GM18508 (cell line): ENCODE results near the gene MDH1.

Experiments
- ATAC-seq: cut with Tn5 transposase; IDR thresholded peaks from one replicate; pipeline ENCODE4 v1.9.1; 2021; ENCODE audit warnings: moderate number of reproducible peaks; ENCODE audit not compliant: insufficient read depth, unreplicated experiment

The MDH1 gene

GRCh38 chr2:63628403-63628942 is 39.7 kb downstream of the MDH1 start:
- ATAC-seq = no peak

- ATAC-seq = no peak
Measured at GRCh38 chr2:63631501-63631900, 42.7 kb downstream of the MDH1 start.

- no peak for ATAC-seq
Measured at GRCh38 chr2:63632382-63632781, 43.6 kb downstream of the MDH1 start.

GRCh38 chr2:63639344-63639743 is 50.6 kb downstream of the MDH1 start:
- no peak for ATAC-seq

- ATAC-seq = no peak
Measured at GRCh38 chr2:63642946-63643345, 54.2 kb downstream of the MDH1 start.

GRCh38 chr2:63643486-63643885 is 54.7 kb downstream of the MDH1 start:
- ATAC-seq = no peak

GRCh38 chr2:63648632-63649031 is 59.9 kb downstream of the MDH1 start:
- ATAC-seq = no peak

GRCh38 chr2:63649829-63650228 is 61.1 kb downstream of the MDH1 start:
- ATAC-seq = no peak

- no peak for ATAC-seq
Measured at GRCh38 chr2:63650756-63651155, 62.0 kb downstream of the MDH1 start.

GRCh38 chr2:63651356-63651755 is 62.6 kb downstream of the MDH1 start:
- no peak for ATAC-seq

- ATAC-seq = no peak
Measured at GRCh38 chr2:63651861-63652651, 63.3 kb downstream of the MDH1 start.

- ATAC-seq = no peak
Measured at GRCh38 chr2:63652652-63652985, 63.9 kb downstream of the MDH1 start.

- no peak for ATAC-seq
Measured at GRCh38 chr2:63654959-63655358, 66.2 kb downstream of the MDH1 start.
